Stimulated activated CD8-positive, alpha-beta memory T cell treated with anti-CD3 and anti-CD28 coated beads, Interleukin-12 subunit alpha, Interleukin-12 subunit beta, amount 100 ng/mL, for 1 hour (primary cell): ENCODE results near the gene CYB561D2.

Experiments used
- DNase-seq: peaks from one replicate; pipeline ENCODE4 v3.0.0-alpha.2; 2020; ENCODE audit warnings: low read depth

The CYB561D2 gene

DNA sequence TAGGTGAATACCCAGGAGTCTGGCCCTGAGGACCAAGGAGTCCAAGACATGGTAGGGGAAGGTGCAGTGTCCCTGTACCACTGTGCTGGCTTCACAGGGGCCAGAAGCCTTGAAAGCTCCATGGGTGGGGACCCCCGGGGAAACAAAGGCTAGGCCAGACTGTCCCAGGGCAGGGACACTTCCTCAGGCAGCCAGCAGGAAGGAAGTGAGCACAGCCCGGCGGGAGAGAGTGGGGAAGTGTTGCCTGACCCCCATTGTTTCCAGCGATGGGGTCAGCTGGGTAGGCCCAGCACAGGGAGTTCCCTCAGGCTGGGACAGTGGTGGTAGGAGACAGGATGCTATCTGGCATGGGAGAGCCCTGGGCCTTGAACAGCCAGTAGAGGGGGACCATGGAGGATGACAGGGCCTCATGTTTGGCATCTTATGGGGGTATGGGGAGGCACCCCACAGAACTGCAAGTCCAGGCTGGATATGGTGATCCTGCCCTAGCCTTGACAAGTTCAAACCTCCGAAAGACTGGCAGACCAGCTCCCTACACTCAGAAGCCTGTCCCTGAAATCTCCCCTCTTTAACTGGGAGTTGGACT, 27.0 kb upstream of the CYB561D2 start:
- DNase-seq = no peak

DNA sequence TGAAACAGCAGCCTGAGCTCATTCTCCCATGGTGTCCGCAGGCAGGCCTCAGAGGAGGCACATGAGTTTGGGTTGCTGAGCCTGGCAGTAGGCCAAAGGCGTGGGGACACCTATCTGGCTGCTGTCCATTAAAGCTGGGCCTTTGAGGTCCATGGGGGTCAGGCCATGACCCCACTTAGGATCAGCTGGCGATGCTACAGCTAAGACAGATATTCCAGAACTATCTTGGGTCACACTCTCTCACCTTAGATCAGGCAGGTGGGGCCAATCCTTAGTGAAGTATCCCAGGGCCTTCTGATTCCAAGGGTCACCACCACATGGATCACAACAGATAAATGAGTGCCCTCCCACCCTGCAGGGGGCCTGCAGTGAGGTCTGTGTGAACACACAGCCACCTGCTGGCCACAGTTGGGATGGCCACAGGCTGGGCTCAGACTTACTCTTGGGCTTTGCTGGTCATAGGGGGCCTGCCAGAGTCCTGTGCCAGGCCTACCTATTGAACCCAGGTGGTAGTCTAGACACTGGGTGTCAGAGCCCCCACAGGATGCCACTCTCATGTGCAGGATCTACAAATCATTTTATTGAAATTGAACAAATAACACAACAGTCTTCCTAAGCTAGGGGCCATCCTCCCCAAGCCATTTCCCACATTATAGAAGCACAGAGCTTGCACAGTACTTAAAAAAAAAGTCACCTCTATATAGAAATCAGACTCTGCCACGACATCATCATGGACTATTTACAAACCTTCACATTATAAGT, 26.1 kb upstream of the CYB561D2 start:
- peak; percentile 30 for DNase-seq

DNA sequence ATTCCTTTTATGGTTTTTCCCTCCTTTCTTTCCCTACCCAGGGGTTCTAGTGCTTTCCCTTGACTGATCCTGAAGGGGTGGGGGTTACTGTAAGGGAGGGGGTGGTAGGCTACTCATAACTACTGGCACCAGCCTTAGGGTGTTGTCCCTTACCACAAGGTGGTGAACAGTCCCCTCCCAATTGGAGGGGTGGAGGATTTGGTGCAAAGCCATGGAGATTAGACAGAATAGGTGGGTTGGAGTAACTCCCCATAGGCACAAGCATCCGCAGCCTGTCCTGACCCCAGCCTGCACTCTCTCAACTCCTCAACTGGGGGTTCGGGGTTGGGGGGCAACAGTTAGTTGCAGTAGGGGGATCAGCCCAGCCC, 25.6 kb upstream of the CYB561D2 start:
- no peak for DNase-seq

DNA sequence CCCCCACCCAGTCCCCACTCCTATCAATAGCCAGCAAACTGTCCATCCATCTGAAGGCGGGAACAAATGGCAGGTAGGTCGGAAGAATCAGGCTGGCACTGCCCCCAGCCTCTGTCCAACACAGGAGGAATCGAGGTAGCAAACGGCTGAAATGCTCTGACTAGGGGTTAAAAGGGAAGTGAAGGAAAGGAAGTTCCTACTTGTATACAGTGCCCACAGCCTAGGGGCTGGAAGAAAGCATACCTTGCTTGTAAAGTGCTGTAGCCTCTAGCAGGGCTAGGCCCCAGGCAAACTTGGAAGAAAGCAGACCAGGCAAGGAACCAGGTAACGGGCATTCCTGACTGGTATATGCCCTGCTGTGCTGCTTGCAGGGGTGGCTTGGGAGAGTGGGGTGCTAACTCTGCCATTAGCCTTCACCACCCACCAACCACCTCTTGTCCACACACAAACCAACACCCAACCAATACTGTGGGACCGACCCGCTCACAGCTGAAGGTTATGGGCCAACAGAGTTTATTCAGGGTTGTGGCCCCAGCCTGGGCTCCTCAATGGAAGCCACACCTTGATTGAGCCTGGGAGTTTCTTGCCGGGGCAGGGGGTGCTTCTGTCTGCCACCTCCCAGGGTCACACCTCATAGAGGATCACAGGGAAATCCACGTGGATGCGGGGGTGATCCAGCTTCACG, 25.0 kb upstream of the CYB561D2 start:
- no peak for DNase-seq

DNA sequence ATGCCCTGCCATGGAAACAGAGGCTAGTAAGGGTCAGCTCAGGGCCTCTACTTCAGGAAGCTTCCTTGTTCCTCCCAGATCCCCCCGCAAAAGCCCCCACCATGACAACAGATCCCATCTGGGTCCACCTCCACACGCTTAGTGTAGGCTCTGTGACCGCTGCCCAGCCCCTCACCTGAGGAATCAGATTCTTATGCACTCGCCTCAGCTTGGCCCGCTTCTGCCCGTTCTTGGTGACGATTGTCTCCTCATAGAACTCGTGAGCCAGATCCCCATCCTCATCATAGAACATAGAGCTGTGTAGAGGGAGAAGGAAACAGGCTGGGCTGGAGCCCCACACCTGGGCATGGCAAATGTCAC, 24.5 kb upstream of the CYB561D2 start:
- DNase-seq = no peak

DNA sequence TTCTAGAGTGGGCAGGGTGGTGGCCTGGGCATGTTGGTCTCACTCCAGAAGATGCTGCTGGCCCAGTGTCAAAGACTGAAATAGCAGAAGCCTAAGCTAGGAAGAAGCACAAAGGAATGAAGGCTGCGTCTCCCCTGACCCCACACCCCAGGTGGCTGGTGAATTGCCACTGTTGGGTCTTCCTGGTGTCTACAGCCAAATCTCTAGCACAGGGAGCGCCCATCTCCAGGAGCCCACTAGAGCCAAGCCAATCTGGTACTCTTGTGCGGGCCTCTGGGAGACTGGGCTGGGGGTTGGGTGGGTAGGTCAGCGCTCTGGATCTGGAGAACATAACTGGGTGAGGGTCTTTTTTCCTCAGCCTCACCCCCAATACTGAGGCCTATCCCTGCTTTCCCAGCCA, 23.5 kb upstream of the CYB561D2 start:
- no peak for DNase-seq

DNA sequence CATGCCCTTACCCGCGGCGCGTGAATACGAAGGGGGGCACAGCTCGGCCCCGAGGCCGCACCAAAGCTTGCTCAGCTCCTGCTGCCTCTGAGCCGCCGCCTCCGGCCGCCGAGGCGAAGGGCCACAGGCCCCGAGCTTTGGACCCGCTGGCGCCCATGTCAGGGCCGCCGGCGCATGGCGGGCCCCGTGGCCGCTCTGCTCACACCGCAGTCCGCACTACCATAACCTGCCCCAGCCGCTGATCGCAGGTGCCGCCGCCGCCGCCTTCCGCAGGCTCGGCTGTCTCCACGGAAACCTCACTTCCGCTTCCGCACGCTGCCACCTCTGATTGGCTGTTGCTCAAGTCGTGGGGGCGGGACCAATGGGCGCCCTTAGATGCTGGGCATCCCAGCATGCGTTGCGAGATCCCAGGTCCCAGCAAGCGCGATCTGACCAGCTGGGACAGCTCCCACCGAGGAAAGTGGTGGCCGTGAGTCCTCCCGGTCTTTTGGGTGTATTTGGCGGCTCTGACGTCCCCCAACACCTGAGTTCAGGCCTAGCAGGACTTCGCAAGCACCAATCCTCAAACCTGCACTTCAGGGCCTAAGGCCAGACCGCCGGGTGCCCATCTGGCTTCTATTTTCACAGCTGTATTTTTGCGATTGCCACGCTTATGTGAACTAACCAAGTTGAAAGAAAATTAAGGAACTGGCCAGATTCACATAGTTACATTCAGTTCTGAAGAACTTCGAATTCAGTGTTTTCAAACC, 22.5 kb upstream of the CYB561D2 start, which contains the start of gene TUSC2:
TUSC2 (minus strand) TSS at position 281 of the 749 bp plus-strand sequence; CDS start at position 157, 124 bp downstream.
- DNase-seq = peak; percentile 90

DNA sequence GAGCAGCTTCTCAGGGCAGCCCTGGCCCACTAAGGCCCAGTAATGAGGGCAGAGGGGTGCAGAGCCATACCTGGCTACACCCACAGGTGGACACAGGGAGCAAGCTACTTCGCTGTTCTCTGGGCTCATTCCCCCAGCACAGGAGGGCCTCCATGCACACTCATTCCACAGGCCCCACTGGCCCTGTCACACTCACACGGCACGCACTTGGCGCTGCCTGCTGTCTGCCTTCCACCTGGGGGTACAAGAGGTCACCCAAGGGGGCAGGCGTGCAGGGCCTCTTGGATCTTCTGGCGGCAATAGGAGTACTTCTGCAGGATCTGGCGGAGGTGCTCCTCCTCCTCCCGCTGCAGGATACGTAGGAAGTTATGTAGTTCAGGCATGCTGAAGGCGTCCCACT, 20.3 kb upstream of the CYB561D2 start:
- no peak for DNase-seq

DNA sequence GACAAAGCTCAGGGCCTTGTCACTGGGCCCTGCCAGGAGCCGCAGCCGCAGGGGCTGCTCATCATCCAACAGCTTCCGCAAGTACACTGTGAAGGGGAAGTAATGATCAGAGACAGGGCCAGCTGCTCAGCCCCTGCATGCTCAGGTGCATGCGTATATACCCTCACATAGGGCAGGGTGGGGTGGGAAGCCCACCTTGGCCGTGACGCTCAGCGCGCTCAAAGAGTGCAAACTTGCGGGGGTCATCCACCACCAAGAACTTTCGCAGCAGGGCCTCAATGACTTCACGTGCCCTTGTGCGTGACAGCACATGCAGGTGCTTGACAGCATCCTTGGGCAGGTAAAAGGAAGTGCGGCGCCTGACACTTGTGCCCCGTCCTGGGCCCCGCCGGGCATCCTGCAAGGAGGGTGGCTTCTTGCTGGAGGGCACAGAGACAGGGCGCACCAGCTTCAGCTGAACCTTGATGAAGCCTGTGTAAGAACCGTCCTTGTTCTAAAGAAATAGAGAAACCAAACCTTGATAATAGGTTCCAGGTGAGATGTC, 19.2 kb upstream of the CYB561D2 start:
- no peak for DNase-seq

DNA sequence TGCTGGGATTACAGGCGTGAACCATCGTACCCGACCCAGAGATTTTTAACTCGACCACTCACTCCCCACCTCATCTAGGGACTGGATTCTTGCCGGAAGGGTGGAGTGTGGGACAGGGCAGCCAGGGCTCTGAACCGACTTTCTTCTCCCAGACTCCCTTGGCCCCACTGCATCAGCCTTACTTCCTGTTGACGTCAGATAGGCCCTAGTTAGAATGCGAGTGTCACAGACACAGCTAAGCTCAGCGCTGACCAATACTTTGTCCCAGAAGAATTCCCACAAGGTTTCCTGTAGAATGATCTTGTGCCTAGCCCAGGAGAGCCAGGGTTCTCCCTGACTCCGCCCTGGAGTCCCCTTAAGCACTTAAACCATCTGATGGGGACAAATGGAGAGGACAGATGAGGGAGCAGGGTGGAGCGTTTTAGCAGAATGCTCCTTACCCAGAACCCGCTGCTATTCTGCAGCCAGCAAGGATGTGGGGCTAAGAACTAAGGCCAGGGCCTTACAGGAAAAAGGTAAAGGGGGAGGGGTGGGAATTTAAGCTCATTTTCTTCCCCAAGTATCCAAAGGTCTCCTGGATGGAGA, 16.8 kb upstream of the CYB561D2 start:
- DNase-seq = no peak

DNA sequence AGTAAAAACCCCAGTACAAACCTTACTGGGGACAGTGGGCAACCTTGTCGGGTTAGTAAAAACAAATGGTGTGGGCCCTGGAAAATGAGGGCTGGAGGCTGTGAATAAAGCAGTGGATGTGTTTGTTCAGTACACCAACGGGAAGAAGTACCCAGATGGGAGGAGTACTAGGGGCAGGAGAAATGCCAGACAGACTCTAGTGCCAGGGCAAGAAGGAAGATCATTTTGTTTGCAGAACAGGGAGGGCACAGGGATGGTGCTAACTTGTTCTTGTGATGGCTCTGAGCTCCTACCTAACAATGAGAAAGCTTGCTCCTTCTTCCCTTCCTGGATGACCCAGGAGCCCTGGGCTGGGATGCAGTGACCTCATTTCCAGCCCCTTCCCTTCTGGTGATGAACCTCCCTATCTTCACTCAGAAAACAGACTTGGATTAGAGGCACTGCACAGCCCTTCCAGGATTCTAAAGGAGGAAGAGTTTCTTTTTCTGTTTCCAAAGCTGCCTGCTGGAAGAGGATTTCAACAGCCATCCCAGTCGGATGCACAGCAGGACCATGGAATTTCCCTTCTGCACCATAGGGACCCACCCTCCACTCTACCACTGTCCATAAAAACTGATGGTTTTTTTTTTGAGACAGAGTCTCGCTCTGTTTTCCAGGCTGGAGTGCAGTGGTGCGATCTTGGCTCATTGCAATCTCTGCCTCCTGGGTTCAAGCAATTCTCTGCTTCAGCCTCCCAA, 16.2 kb upstream of the CYB561D2 start:
- DNase-seq = no peak

DNA sequence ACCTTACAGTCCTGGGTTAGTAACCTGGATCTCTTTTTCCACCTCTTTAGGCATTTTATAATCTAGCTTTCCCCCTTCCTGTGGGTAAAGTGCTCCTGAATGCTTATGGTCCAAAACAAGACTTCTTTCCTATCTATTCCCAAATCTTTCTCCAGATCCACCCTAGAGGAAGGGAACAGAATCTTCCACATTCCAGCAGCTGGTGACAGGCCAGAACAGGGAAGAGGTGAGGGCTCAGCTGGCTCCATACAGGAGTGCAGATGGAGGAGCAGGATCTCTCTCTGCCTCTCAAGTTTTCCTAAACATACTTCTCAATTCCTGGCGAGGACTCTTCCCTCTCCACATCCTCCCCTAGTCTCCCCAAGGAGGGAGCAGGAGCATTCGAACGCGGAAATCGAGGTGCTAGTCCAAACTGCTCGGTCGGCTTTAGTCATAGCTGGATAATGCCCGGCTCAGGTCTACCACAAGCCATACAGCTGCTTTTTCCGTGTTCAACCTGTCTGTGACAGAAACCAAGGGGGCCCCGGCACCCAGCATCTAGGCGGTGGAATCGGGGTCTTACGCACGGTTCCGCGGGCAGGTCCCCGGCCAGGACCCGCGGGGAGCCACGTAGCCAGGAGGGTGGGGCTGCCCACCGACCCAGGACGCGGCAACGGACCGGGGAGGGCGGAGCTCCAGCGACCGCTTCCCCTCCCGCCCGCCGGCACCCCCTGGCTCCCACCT, 14.0 kb upstream of the CYB561D2 start:
- DNase-seq = no peak

DNA sequence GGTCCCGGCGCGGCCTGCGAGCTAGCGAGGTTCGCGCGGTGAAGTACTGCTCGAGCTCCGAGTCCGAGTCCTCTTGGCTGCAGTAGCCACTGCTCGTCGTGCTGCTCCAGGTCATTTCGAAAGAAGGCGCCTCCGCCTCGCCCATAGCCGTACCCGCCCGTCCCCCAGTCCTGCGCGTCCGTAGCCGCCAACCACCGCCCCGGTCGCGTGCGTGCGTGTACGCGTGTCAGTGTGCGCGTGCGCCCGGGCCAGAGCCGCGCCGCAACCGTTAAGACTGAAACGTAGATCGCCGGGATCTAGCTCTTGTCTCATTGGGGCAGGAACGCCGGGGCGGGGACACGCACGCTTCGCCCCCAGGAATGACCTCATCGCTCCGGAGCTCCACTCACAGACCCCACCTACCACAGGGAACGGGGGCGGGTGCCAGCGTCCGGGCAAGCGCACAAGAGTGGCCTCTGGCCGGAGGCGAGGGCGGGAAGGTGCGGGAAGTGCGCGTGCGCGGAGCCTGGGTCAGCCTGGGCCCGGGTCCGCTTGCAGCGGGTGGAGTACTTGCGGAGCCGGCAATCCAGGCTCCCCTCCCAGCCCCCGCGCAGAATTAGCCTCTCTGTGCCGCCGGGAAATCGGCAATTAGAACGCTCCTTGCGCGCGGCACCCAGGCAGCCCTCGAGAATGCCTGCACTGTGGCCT, 13.3 kb upstream of the CYB561D2 start:
- peak; percentile 82 for DNase-seq

DNA sequence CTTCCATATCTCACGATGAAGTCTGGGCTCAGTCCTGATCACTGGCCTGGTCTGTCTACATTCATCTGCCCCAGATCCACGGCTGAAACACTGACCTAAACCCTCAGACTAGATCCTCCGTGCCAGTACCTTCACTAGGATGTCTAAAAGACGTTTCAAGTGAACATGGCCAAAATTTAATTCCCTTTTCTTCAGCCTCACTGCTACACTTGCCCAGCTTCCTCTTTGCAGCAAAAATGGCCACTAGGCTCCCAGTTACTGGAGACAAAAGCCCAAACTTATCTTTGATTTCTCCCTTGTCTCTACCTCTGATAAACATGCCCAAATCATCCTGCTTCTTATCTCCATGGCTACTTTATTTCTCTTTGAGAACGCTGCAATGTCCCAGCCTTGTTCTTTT, 11.7 kb upstream of the CYB561D2 start:
- no peak for DNase-seq

DNA sequence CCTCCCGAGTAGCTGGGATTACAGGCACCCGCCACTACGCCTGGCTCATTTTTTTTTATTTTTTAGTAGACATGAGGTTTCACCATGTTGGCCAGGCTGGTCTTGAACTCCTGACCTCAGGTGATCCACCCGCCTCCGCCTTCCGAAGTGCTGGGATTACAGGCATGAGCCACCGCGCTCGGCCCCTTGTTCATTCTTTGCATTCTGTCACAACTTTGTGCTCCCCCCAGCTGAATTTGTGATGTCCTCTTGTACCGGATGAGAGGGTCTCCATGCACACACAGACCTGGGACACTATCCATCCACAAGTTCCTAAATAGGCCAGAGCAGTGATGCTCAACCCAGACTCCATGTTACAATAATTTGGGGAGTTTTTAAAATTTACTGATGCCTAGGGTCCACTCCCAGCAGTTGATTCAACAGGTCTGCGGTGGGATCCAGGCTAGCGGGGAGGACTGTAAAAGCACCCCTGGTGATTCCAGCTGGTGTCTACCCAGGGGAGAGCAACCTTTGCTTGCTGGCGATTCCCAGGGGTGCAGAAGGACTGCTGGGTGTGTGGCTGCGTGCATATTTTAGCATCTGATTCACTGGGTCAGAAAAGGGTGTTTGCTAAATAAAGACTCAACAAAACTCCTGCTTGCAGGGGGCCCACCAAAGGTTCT, 11.0 kb upstream of the CYB561D2 start:
- no peak for DNase-seq

DNA sequence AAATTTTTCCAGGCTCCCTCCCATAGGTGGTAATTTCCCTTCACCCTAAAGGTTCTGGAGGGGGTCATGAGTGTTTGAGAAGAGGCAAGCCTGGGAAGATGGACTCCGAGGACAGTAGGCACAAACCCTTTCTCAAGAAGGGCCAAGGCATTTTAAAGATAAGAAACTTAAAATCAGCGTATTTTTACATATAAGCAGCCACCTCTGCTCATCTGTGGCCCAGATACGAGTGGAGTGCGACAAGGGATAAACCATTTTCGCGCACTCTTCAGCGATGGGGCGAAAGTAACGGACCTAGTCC, 10.6 kb upstream of the CYB561D2 start:
- DNase-seq = no peak

DNA sequence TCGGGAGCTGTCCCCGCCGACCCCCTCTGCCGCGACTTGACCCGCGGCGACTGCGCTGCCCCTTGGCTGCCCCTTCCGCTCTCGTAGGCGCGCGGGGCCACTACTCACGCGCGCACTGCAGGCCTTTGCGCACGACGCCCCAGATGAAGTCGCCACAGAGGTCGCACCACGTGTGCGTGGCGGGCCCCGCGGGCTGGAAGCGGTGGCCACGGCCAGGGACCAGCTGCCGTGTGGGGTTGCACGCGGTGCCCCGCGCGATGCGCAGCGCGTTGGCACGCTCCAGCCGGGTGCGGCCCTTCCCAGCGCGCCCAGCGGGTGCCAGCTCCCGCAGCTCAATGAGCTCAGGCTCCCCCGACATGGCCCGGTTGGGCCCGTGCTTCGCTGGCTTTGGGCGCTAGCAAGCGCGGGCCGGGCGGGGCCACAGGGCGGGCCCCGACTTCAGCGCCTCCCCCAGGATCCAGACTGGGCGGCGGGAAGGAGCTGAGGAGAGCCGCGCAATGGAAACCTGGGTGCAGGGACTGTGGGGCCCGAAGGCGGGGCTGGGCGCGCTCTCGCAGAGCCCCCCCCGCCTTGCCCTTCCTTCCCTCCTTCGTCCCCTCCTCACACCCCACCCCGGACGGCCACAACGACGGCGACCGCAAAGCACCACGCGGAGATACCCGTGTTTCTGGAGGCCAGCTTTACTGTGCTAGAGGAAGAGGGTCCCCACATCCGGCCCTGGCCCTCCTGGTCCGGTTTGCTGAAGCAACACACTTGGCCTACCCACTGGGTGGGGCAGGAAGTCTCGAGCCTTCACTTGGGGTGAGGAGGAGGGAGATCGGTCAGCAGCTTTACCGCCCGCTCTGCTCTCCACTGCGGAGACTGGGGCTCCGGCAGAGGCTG, 10.0 kb upstream of the CYB561D2 start, which contains the start of gene RASSF1:
RASSF1 (minus strand) TSS at position 389 of the 882 bp plus-strand sequence; CDS start at position 358, 31 bp downstream.
- no peak for DNase-seq

DNA sequence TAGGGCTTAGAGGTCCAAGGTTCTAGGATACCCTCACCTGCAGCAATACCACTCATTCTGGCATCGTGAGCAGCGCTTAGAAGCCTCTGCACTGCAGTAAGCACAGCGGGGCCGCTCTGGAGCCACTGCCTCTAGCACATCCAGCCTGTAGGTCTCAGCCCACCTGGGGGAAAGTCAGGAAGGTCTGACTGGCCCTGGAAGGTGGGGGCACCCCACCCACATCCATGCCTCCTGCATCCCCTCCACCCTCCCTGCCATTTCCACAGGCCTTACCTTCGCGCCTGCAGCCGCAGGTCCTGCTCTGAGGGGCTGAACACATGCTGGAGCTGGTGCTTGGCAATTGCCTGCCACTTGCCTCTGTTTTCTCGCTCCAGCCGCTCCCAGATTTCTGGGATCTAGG, 9.1 kb upstream of the CYB561D2 start:
- DNase-seq = no peak
